Stimulated activated CD4-positive, alpha-beta T cell treated with anti-CD3 and anti-CD28 coated beads, Interleukin-12 subunit alpha, Interleukin-12 subunit beta, amount 100 ng/mL, for 24 hours (primary cell): Measurements from ENCODE around the gene PIGX.

Experiments used
- DNase-seq, 2 experiments: peaks; one replicate each; pipeline ENCODE4 v3.0.0-alpha.2; 2020; ENCODE audit warnings: low read depth in 2 of 2

The PIGX gene

DNA sequence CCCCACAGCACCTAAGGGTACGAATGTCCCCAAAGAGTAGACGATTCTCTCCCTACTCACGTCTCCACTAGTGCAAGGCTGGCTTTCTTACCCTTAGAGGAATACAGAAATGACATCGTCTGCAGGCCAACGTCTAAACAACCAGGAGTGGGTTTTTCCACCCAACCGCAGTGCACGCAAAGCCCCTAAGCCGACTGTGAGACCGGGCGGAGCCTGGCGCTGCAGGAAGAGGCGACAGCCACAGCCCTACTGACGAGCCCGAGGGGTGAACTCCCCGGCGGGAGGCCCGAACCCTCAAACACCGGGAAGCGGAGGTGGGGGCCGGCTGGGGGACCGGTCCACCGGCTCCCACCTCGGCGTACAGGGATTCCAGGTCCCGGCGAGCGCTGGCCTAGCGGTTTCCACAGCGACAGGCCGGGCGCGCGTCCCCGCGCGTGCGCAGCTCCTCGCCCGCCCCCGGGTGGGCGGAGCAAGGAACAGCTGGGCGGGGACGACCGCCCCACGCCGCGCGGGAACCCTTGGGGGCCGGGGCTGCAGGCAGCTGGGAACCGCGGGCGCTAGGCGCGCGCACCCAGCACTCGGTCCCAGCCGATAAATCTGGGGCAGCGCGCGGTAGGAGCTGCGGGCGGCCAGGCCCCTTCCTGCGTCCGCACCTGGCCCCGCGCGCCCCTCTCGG, at the start of gene PIGX, which contains the start of gene CEP19:
PIGX (plus strand) TSS at position 540 of the 676 bp plus-strand sequence.
CEP19 (minus strand) TSS at position 413 of the 676 bp plus-strand sequence. CDS start 3,593 bp downstream, outside the sequence.
- DNase-seq = peak; percentile 74 to 79

GRCh38 chr3:196662711-196663571, 49.2 kb upstream of the PIGX start:
- no peak for DNase-seq

DNA sequence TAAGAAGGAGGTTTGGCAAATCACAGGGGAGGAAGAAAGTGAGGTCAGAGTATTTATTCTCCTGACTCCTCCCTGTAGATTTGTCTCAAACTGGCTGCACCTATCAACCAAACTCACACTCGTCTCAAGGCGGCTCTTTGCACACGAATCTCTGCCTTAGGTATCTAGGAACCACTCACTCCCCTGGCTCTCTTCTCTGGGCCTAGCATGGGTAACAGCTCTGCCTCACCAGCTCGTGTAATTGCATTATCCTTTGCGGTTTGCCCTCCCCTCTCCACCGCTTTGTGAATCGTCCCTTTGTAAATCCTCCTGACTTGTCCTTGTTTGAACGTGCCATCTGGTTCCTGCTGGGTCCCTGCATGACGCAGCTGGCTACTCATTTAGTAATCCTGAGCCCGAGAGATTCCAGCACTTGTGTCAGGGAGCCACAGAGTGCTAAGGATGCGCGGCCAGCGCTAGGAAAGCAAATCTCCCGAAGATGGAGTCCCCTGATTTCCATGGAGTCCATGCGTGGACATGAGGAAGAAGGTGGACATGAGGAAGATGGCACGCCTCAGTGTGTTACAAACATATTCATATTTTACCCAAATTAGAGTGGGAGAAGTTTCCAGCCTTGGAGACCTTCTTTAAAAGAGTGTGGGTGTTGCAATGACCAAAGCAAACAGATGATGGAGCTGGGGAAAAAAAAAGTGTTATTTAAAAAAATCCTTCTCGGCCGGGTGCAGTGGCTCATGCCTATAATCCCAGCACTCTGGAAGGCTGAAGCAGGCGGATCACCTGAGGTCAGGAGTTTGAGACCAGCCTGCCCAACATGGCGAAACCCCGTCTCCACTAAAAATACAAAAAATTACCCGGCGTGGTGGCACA, 45.9 kb upstream of the PIGX start:
- no peak for DNase-seq

- no peak for DNase-seq
Observed at GRCh38 chr3:196667056-196667825, 44.9 kb upstream of the PIGX start.

DNA sequence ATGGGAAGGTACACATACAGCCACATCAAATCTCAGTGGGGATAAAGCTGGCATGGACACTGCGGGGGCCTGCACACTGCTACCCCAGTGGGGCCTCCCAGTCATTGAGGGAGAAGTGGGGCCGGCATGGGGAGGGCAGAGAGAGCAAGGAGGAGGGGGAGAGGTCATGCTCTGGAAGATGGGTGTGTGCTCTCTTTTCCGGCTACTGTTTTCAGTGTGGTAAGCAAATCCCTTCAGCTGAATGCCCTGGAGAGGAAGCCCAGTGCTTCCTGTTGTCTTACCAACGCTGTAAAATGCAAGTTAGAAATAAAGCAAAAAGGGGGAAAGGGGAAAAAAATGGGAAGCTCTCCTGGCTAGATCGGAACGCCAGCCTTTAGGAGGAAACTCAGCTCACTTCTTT, 41.8 kb upstream of the PIGX start:
- no peak for DNase-seq

GRCh38 chr3:196673632-196674031, 38.5 kb upstream of the PIGX start:
- DNase-seq = no peak

DNA sequence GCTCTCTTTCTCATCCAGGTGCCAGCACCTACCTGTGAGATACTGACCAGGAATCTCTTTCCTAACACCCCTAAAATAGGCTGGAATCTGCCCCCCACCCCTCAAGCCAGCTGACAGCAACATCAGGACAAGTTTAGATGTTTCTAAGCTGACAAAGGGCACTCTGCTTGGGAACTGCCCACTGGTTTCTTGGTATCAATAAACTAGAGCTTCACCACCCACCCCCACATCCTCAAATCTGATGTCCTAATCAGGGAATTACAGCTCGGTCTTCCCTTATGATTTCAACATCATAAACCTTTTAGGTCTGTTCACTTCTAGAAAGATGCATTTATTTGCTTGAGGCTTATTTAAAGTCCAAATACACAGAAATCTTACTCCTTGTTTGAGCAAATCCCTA, 34.8 kb upstream of the PIGX start:
- no peak for DNase-seq

DNA sequence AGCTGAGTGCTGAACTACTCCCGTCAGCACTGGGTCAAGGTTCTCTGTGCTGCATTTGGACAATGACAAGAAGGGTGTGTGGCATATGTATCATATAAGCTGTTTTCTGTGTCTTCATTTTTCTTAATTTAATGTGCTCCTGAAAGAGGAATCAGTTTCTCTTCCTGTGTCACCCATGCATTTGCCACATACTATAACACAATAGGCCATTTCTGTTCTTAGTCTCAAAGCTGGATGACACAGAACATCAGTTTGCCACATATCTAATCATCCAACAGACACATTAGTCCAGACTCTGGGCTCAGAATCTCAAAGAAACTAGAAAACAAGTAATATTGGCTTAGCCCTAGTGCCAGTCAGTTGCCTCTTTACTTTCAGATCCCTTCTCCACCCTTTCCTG, 34.2 kb upstream of the PIGX start:
- no peak for DNase-seq

DNA sequence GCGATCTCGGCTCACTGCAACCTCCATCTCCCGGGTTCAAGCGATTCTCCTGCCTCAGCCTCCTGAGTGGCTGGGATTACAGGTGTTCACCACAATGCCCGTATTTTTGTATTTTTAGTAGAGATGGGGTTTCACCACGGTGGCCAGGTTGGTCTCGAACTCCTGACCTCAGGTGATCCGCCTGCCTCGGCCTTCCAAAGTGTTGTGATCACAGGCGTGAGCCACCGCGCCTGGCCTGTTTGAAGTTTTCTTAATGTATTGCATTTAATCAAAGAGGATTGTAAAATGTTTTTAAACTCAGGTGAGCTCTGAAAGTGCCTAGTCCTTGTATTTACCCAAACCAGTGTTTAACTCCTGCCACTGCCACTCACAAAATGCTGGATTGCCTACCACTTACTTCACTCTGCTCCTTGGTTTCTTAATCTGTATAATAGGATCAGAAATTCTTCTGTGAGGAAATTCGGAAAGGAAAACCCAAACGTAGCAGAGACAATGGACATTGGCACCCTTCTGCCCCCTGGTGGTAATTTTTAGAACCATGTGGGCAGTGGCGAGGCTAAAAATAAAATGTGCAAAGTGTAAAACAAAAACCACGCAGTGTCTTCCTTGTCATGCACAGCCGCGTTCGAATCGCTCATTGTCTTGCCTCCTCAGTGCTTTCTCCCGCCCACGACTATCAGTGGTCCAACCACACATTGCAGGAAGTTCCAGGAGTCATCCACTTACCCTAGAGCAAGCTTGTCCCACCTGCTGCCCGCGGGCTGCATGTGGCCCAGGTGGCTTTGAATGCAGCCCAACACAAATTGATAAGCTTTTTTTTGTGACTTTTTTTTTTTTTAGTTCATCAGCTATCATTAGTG, 27.4 kb upstream of the PIGX start:
- peak; percentile 39 to 59 for DNase-seq

DNA sequence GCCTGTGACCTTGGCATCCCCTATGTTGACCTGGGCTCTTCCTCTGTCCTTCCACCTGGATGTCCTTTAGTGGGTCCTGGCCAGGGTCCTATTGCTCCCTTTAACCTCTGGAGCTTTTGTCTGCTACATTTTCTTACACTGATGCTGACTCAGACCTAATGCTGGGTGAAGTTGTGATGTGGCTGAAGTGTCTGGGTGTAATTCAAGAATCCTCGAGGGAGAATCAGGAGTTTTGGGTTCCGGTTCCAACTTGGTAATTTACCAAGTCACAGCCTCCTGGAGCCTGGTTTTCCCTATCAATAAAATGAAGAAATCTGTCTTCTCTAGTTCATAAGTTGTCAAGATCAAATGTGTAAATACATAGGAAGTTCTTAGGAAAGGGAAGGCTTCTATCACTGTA, 25.7 kb upstream of the PIGX start:
- DNase-seq = no peak

- no peak for DNase-seq
Observed at GRCh38 chr3:196688349-196688748, 23.8 kb upstream of the PIGX start.

DNA sequence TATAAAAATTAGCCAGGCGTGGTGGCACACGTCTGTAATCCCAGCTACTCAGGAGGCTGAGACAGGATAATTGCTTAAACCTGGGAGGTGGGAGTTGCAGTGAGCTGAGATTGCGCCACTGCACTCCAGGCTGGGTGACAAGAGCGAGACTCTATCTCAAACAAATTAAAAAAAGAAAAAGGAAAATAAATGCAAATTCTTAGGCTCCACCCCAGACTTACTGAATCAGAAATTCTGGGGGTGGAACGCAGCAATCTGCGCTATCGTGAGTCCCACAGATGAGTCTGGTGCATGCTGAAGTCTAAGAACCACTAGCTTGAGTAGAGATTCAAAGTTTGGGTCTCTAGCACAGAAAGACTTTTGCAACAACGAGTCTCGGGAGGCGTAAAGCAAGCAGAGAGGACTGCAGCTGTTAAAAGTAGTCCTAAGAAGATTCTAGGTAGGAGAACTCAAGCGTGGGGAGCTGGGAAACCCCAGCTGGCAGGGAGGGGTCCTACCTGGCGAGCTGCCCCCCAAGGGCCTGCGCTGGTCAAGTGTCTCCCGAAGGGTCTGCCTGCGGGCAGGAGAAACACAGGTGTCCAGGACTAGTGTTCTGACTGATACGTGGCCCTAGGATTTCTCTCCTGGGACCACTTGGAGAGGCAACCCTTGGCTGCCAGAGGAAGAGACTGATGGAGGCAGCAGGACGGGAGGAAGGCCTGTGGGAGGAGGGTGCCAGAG, 22.1 kb upstream of the PIGX start:
- no peak for DNase-seq

DNA sequence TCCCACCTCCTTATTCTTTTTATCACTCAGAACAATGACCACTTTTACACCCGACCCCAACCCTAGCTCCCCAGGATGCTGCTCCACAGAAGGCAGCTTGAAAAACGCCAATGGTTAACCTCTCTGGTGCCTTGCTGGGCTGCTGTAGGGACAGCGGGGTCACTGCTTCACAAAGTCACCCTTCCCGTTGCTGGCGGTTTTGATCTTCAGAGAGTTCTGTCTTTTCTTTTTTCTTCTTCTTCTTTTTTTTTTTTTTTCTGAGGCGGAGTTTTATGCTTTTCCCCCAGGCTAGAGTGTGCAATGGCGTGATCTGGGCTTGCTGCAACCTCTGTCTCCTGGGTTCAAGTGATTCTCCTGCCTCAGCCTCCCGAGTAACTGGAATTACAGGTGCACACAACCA, 20.8 kb upstream of the PIGX start:
- DNase-seq = no peak

GRCh38 chr3:196694202-196694638, 18.0 kb upstream of the PIGX start:
- DNase-seq = no peak

- peak in 1 of 2 experiments; percentile 17 for DNase-seq
Observed at GRCh38 chr3:196694941-196695848, 17.0 kb upstream of the PIGX start.

GRCh38 chr3:196695849-196696226, 16.3 kb upstream of the PIGX start:
- no peak for DNase-seq

GRCh38 chr3:196697270-196697669, 14.9 kb upstream of the PIGX start:
- DNase-seq = no peak

GRCh38 chr3:196699749-196700148, 12.4 kb upstream of the PIGX start:
- DNase-seq = no peak

DNA sequence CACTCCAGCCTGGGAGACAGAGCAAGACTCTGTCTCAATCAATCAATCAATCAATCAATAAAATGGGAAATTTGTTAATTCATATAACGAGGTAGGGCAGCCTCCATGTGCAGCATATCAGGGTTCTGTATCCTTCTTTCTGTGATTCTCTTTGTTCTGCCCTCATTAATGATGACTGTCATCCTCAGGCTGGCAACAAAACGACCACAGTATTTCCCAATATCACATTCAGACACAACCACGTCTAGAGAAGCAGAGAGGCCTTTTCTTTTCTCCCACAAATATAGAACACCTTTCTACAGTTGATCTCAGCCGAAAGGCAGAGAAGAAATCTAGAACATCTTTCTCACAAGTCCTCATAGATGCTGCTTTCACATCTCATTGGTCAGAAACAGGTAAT, 11.4 kb upstream of the PIGX start:
- no peak for DNase-seq
